ENCODE measurements around the gene OR2S2. TPM values are rescaled to one million over a fixed set of nuclear protein-coding genes. Genes with fewer than 3 reads are reported as not detected.

Gene OR2S2
- total RNA-seq, 6 donors from 2014 or later = not detected

DNA sequence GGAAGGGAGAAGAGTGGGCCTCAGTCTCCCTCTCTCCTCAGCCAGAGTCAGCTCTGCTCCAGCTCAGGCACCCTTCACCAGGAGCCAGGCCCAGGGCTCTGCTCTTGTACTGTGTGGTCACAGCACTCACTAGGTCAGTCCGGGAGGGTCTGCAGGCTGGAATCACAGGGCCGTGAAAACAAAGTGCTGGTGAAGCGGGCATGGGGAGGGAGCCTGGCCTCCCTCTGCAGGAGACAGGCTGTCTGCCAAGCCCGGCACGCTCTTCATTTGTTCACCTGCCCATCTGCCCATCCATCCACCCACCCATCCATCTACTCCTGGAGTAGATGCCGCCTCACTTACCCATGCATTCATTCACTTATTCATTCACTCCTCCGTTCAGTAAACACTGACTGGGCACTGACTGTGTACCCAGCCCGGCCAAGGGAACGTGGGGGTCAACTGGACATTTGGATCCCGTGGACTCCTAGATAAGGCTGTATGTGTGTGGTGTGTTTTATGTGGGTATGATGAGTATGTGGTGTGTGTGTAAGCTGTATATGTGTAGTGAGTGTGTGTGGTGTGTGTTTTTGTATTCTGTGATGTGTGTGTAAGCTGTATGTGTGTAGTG is 45.1 kb downstream of the OR2S2 start:
- peak overlapping the region; percentile 55 to 98 (median 83) for H3K27ac ChIP-seq

GRCh38 chr9:35911690-35912089 is 46.3 kb downstream of the OR2S2 start:
- WGBS, 2 donors = 66 to 70% methylated on average over 8 to 10 of the region's 10 CpGs
- Histone ChIP-seq H3K4me1 (peaks cover 43 to 67% (median 57%) of the 10 kb centered on the region in 4 donors), H3K4me3 (peak overlapping the region in 3 of 4 donors; percentile 0 to 46 (median 41)), H3K36me3 (no peaks in the 10 kb centered on the region), H3K27me3 (no peaks in the 10 kb centered on the region), H3K9me3 (no peaks in the 10 kb centered on the region), H3K27ac (peak overlapping the region in 3 of 4 donors; percentile 72 to 98 (median 94))
- ATAC-seq (ENCODE audit: low FRiP score in 2 of 2) = no peak
- no peak for DNase-seq
- TF ChIP-seq POLR2AphosphoS5 (IDR thresholded peaks at IDR 0.05) (no peak), CTCF (IDR thresholded peaks at IDR 0.05) (no peak)

More for the DNA sequence above, 45.1 kb downstream of the OR2S2 start:
- Histone ChIP-seq H3K4me1 (peaks cover 31 to 55% (median 45%) of the 10 kb centered on the region in 4 donors), H3K36me3 (no peaks in the 10 kb centered on the region), H3K4me3 (peak overlapping the region in 3 of 4 donors; percentile 4 to 46 (median 41)), H3K27me3 (no peaks in the 10 kb centered on the region), H3K9me3 (no peaks in the 10 kb centered on the region)
- no peak for DNase-seq
- no peak for ATAC-seq (ENCODE audit: low FRiP score in 2 of 2)
- 46 to 73% methylated on average over 10 of the region's 10 CpGs for WGBS, 2 donors
- TF ChIP-seq POLR2A (IDR thresholded peaks at IDR 0.05) (no peak), CTCF (IDR thresholded peaks at IDR 0.05) (no peak), POLR2AphosphoS5 (IDR thresholded peaks at IDR 0.05) (no peak), EP300 (IDR thresholded peaks at IDR 0.05) (no peak)

- no peaks in the 10 kb centered on the region for H3K9me3 ChIP-seq
- TF ChIP-seq CTCF (IDR thresholded peaks at IDR 0.05) (peak in 5 of 6 experiments; percentile 23 to 63 (median 56)), EP300 (IDR thresholded peaks at IDR 0.05) (no peak), POLR2A (IDR thresholded peaks at IDR 0.05) (peak in 1 of 4 donors; percentile 45), POLR2AphosphoS5 (IDR thresholded peaks at IDR 0.05) (no peak)
- H3K36me3 ChIP-seq = no peaks in the 10 kb centered on the region
- DNase-seq = peak; percentile 46 to 55
- peak overlapping the region; percentile 94 to 98 (median 95) for H3K27ac ChIP-seq
- 43 to 46% methylated on average over 10 to 14 of the region's 14 CpGs for WGBS, 2 donors
- no peak for ATAC-seq (ENCODE audit: low FRiP score in 2 of 2)
- H3K4me1 ChIP-seq = peaks cover 52 to 76% (median 66%) of the 10 kb centered on the region in 4 donors
- peak overlapping the region in 3 of 4 donors; percentile 30 to 46 (median 41) for H3K4me3 ChIP-seq
- no peaks in the 10 kb centered on the region for H3K27me3 ChIP-seq
Observed at GRCh38 chr9:35910613-35911359, 47.2 kb downstream of the OR2S2 start.

DNA sequence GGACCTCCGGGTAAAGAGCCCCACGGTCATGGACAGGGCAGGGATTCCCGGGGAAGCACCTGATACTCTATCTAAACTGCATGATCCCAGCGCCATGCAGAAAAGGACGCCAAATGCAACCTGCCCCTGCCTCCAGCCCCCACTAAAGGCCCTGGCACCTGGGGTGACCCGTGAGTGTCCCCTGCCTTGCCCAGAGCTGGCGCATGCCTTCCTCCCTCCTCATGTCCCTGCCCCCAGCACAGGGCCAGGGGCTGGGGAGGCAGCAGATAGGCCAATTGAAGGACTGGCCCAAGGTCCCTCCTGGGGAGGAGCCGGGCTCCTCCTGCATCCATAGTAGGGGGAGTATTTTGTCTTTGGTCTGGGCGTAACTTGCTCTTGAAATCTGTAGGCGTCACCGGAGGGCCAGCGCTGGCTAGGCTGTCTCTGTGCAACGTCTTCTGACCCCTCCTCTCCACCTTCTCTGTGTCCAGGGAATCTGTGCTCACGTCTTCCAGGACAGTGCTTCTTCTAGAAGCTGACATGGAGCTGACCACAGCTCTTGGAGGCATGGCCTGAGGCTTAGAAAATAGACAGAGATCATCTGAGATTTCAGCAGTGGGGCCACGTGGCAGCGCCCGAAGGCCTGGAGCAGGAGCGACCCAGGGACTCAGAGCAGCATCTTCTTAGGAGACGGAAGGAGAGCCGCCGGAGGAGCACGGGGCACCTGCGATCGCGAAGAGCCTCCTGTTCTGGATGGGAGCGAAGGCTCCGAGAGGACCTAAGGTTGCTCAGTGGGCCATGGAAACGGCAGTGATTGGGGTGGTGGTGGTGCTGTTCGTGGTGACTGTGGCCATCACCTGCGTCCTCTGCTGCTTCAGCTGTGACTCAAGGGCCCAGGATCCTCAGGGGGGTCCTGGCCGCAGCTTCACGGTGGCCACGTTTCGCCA is 48.0 kb downstream of the OR2S2 start:
- H3K36me3 ChIP-seq = no peaks in the 10 kb centered on the region
- WGBS, 2 donors = 75 to 76% methylated on average over 29 to 31 of the region's 34 CpGs

More for the DNA sequence above, 48.0 kb downstream of the OR2S2 start:
- Histone ChIP-seq H3K27ac (peak overlapping the region; percentile 94 to 98 (median 95)), H3K4me1 (peaks cover 61 to 80% (median 72%) of the 10 kb centered on the region in 4 donors), H3K9me3 (no peaks in the 10 kb centered on the region), H3K4me3 (peak overlapping the region in 3 of 4 donors; percentile 30 to 46 (median 41)), H3K27me3 (no peaks in the 10 kb centered on the region)
- ATAC-seq (ENCODE audit: low FRiP score in 2 of 2) (no peak), DNase-seq (peak in 1 of 2 donors; percentile 68)
- TF ChIP-seq POLR2A (IDR thresholded peaks at IDR 0.05) (no peak), CTCF (IDR thresholded peaks at IDR 0.05) (peak in 1 of 6 experiments; percentile 3), EP300 (IDR thresholded peaks at IDR 0.05) (no peak), POLR2AphosphoS5 (IDR thresholded peaks at IDR 0.05) (no peak)

Measured in upper lobe of left lung (tissue), 6 donors.